Right lobe of liver (tissue), 4 donors: Measurements from ENCODE around the gene FOXN4.

ENCODE experiments used
- CTCF ChIP-seq, 4 donors: fragments of 200-600 bp in 3 of 4; fragments of 450-650 bp in 1 of 4; IDR thresholded peaks; one replicate each; pipeline versions ENCODE4 v1.5.1 to v1.8.0; 2016 to 2022; ENCODE audit warnings: antibody characterized with exemption in 4 of 4, mild to moderate bottlenecking in 2 of 4
- POLR2A ChIP-seq: fragments of 450-650 bp; IDR thresholded peaks from one replicate; pipeline ENCODE4 v1.6.1; 2017; ENCODE audit warnings: antibody characterized with exemption, mild to moderate bottlenecking
- donor health status: DM: no; HTN: no; CAD: no.
- donor health status: DM: no; HTN: no; CAD: no.
- donor health status: DM: no; HTN: yes; CAD: no.

GRCh38 chr12:109289551-109289950 lies 19.5 kb downstream of the FOXN4 start:
- TF ChIP-seq CTCF (IDR thresholded peaks at IDR 0.05) (no peak), POLR2A (no peak)
